ENCODE results near the gene RAPGEF6.

- TF ChIP-seq POLR2A (IDR thresholded peaks at IDR 0.05) (no peak), CTCF (IDR thresholded peaks at IDR 0.05 in 4 of 5, conservative IDR thresholded peaks at IDR 0.05 in 1 of 5) (no peak)
Observed at GRCh38 chr5:131475541-131475941, 159.5 kb downstream of the RAPGEF6 start.
